ENCODE measurements around the gene NAA38.

NAA38 gene

GRCh38 chr17:7856811-7857712 is at the start of gene NAA38:
NAA38 (minus strand) TSS chr17:7857559; CDS start chr17:7857463, 96 bp downstream.
- DNase-seq (ENCODE audit: low spot score), result peak; percentile 99

GRCh38 chr17:7903154-7904103 is 46.1 kb upstream of the NAA38 start:
- no peak for DNase-seq (ENCODE audit: low spot score)

GRCh38 chr17:7897773-7898172 is 40.4 kb upstream of the NAA38 start:
- peak; percentile 81 for DNase-seq (ENCODE audit: low spot score)

GRCh38 chr17:7897090-7897489 is 39.7 kb upstream of the NAA38 start:
- DNase-seq (ENCODE audit: low spot score), result no peak

- no peak for DNase-seq (ENCODE audit: low spot score)
These were observed 37.5 kb upstream of the NAA38 start for GRCh38 chr17:7894866-7895265.

- DNase-seq (ENCODE audit: low spot score), result no peak
These were observed 36.9 kb upstream of the NAA38 start for GRCh38 chr17:7894226-7894625.

GRCh38 chr17:7893187-7893880 is 36.0 kb upstream of the NAA38 start:
- DNase-seq (ENCODE audit: low spot score), result no peak

GRCh38 chr17:7889166-7889955 is 32.0 kb upstream of the NAA38 start:
- peak; percentile 98 for DNase-seq (ENCODE audit: low spot score)

- no peak for DNase-seq (ENCODE audit: low spot score)
These were observed 31.0 kb upstream of the NAA38 start, which contains the start of gene CHD3 for GRCh38 chr17:7888184-7888920. CHD3 (plus strand) TSS chr17:7888789; CDS start chr17:7889001, 212 bp downstream.

- peak; percentile 96 for DNase-seq (ENCODE audit: low spot score)
These were observed 30.3 kb upstream of the NAA38 start for GRCh38 chr17:7887482-7888183.

- no peak for DNase-seq (ENCODE audit: low spot score)
These were observed 29.7 kb upstream of the NAA38 start for GRCh38 chr17:7887038-7887481.

GRCh38 chr17:7886227-7887037 is 29.1 kb upstream of the NAA38 start:
- peak; percentile 15 for DNase-seq (ENCODE audit: low spot score)

- peak; percentile 13 for DNase-seq (ENCODE audit: low spot score)
These were observed 28.2 kb upstream of the NAA38 start for GRCh38 chr17:7885367-7886226.

- DNase-seq (ENCODE audit: low spot score), result no peak
These were observed 27.4 kb upstream of the NAA38 start for GRCh38 chr17:7884581-7885366.

GRCh38 chr17:7883781-7884386 is 26.5 kb upstream of the NAA38 start:
- DNase-seq (ENCODE audit: low spot score), result no peak

GRCh38 chr17:7882629-7883028 is 25.3 kb upstream of the NAA38 start:
- DNase-seq (ENCODE audit: low spot score), result no peak

- DNase-seq (ENCODE audit: low spot score), result no peak
These were observed 24.7 kb upstream of the NAA38 start for GRCh38 chr17:7882068-7882467.

Data from Ammon's horn (tissue), 1 donor.